GM12878 (cell line): ENCODE data around the gene PXMP4. TPM values are rescaled to one million over a fixed set of nuclear protein-coding genes. Genes with fewer than 3 reads are reported as not detected.

Experiments
- ATAC-seq: fragments of 200-7000 bp; cut with Tn5 transposase; 3 replicates; pipeline ENCODE4 v1.9.1; 2020; ENCODE audit warnings: mild to moderate bottlenecking, moderate library complexity
- BruUV-seq: library from RNA; stranded (reverse); fragments of 400-500 nt; replicated peaks from 2 replicates; lab custom pipeline; 2021; lab: Mats Ljungman, UMichigan
- CTCF ChIA-PET: fragments of 300-600 bp; sonication (Branson Sonifier 250); formaldehyde crosslinking; extraction: SDS; loops from one replicate; lab custom pipeline; 2021; ENCODE audit warnings: inconsistent platforms; lab: Yijun Ruan, JAX
- POLR2A ChIA-PET: fragments of 350-600 bp; formaldehyde crosslinking; extraction: SDS; loops from one replicate; lab custom pipeline; 2021; ENCODE audit warnings: inconsistent platforms; lab: Charles Lee
- RAD21 ChIA-PET: fragments of 300-600 bp; sonication (Branson Sonifier 250); formaldehyde crosslinking; loops from one replicate; lab custom pipeline; 2023; ENCODE audit warnings: antibody characterized with exemption; ENCODE audit not compliant: unreplicated experiment; lab: Charles Lee
- SMC1A ChIA-PET: fragments of 300-600 bp; sonication (Branson Sonifier 250); formaldehyde crosslinking; loops from one replicate; lab custom pipeline; 2023; ENCODE audit not compliant: unreplicated experiment, uncharacterized antibody; lab: Charles Lee
- DNase-seq: peaks from one replicate; pipeline ENCODE4 v3.0.0-alpha.2; 2011; ENCODE audit warnings: low read depth, low spot score
- FAIRE-seq: peaks from 3 replicates; lab custom pipeline; 2011; peaks lifted over from hg19 to GRCh38; lab: Jason Lieb, UNC
- H2AFZ ChIP-seq: 2 replicates; pipeline ENCODE4 v1.6.0; 2011; ENCODE audit warnings: low read depth, low read length, control low read depth; ENCODE audit not compliant: control insufficient read depth
- H3K27ac ChIP-seq: 2 replicates; pipeline ENCODE4 v1.5.1; 2011; ENCODE audit warnings: control low read depth; ENCODE audit not compliant: control insufficient read depth, insufficient read depth
- H3K27me3 ChIP-seq, 2 experiments: replicated peaks in 1 of 2; 2 replicates each; pipeline versions ENCODE4 v1.6.0 to v1.6.1; 2011; ENCODE audit warnings: low read length in 1 of 2; ENCODE audit not compliant: control insufficient read depth in 2 of 2, insufficient read depth in 2 of 2
- H3K36me3 ChIP-seq, 2 experiments: 2 replicates each; pipeline ENCODE4 v1.5.1; 2011; ENCODE audit warnings: low read length in 1 of 2; ENCODE audit not compliant: control insufficient read depth in 2 of 2, insufficient read depth in 2 of 2
- H3K4me1 ChIP-seq: 2 replicates; pipeline ENCODE4 v1.6.1; 2011; ENCODE audit warnings: mild to moderate bottlenecking, low read length, moderate library complexity, mixed read lengths; ENCODE audit not compliant: control insufficient read depth, insufficient read depth
- H3K4me2 ChIP-seq: 2 replicates; pipeline ENCODE4 v1.6.0; 2011; ENCODE audit warnings: control low read depth; ENCODE audit not compliant: control insufficient read depth, insufficient read depth
- H3K4me3 ChIP-seq: fragments of 200-600 bp; sonication (generic); 2 replicates; pipeline ENCODE4 v1.5.1; 2016
- H3K79me2 ChIP-seq: 2 replicates; pipeline ENCODE4 v1.6.0; 2011; ENCODE audit warnings: low read length; ENCODE audit not compliant: control insufficient read depth, insufficient read depth
- H3K9ac ChIP-seq: 2 replicates; pipeline ENCODE4 v1.8.0; 2011; ENCODE audit warnings: low read length, control low read depth, mixed read lengths; ENCODE audit not compliant: control insufficient read depth, insufficient read depth
- H3K9me3 ChIP-seq: replicated peaks from 3 replicates; pipeline ENCODE4 v1.5.1; 2011; ENCODE audit warnings: mild to moderate bottlenecking, low read length; ENCODE audit not compliant: control insufficient read depth, insufficient read depth
- H4K20me1 ChIP-seq: 2 replicates; pipeline ENCODE4 v1.6.0; 2011; ENCODE audit not compliant: control insufficient read depth, insufficient read depth
- ATF7 ChIP-seq: fragments of 450-650 bp; IDR thresholded peaks from 2 replicates; pipeline ENCODE4 v1.6.1; 2016; ENCODE audit warnings: low read depth, mild to moderate bottlenecking
- BCL3 ChIP-seq: IDR thresholded peaks from 2 replicates; pipeline ENCODE4 v1.6.1; 2011; ENCODE audit warnings: borderline replicate concordance, low read depth, mild to moderate bottlenecking, moderate library complexity, low read length; ENCODE audit not compliant: insufficient read depth, poor library complexity, severe bottlenecking
- CREM ChIP-seq: IDR thresholded peaks from 2 replicates; pipeline ENCODE4 v1.6.1; 2014; ENCODE audit warnings: antibody characterized with exemption, low read depth
- HDAC6 ChIP-seq: fragments of 200-600 bp; sonication (generic); IDR thresholded peaks from one replicate; pipeline ENCODE4 v1.8.0; 2017; ENCODE audit warnings: antibody characterized with exemption; ENCODE audit not compliant: unreplicated experiment
- IKZF2 ChIP-seq, 2 experiments: fragments of 450-650 bp; IDR thresholded peaks; 2 replicates each; pipeline ENCODE4 v1.6.1; 2017; ENCODE audit warnings: mild to moderate bottlenecking in 2 of 2, moderate library complexity in 2 of 2
- NR2F1 ChIP-seq: fragments of 450-650 bp; conservative IDR thresholded peaks from 2 replicates; pipeline ENCODE4 v1.6.1; 2017; ENCODE audit warnings: mild to moderate bottlenecking
- RCOR1 ChIP-seq: conservative IDR thresholded peaks from 2 replicates; pipeline ENCODE4 v1.6.1; 2012; ENCODE audit warnings: low read depth, low read length, improper control_type of control experiment
- RELA ChIP-seq: fragments of 450-650 bp; IDR thresholded peaks from 2 replicates; pipeline ENCODE4 v1.8.0; 2014; ENCODE audit warnings: borderline replicate concordance; ENCODE audit not compliant: partially characterized antibody
- SKIL ChIP-seq: fragments of 450-650 bp; IDR thresholded peaks from 2 replicates; pipeline ENCODE4 v1.6.1; 2017; ENCODE audit warnings: mild to moderate bottlenecking, low read depth, inconsistent platforms; ENCODE audit not compliant: poor library complexity, severe bottlenecking
- SREBF1 ChIP-seq: IDR thresholded peaks from 2 replicates; pipeline ENCODE4 v1.6.1; 2012; ENCODE audit warnings: mild to moderate bottlenecking, low read length
- TAF1 ChIP-seq: IDR thresholded peaks from 2 replicates; pipeline ENCODE4 v1.6.1; 2011; ENCODE audit warnings: mild to moderate bottlenecking, low read depth, low read length, borderline replicate concordance
- WRNIP1 ChIP-seq: IDR thresholded peaks from 2 replicates; pipeline ENCODE4 v1.6.1; 2011; ENCODE audit warnings: low read depth, low read length, improper control_type of control experiment, borderline replicate concordance
- ZNF217 ChIP-seq: fragments of 450-650 bp; IDR thresholded peaks from 2 replicates; pipeline ENCODE4 v1.6.1; 2017; ENCODE audit warnings: antibody characterized with exemption, mild to moderate bottlenecking
- WGBS: methylation state at CpG from one replicate; pipeline ENCODE4 v1.1.6; 2016; ENCODE audit warnings: low lambda C conversion rate; ENCODE audit not compliant: insufficient replicate concordance, insufficient coverage; ENCODE audit errors: missing lambda C conversion rate; 5-methylcytosine and 5-hydroxymethylcytosine counted together
- in situ Hi-C: fragments of 300-500 bp; cut with MboI; formaldehyde crosslinking; loops from 9 replicates; pipeline ENCODE4 v1.14.3; 2018; ENCODE audit warnings: mixed read lengths
- intact Hi-C: fragments of 100-400 bp; cut with micrococcal nuclease; formaldehyde crosslinking; loops from one replicate; pipeline ENCODE4 v1.14.2; 2022; ENCODE audit not compliant: unreplicated experiment
- polyA plus RNA-seq, 11 experiments: library from polyadenylated mRNA; depleted of rRNA in 4 of 11; unstranded in 6 of 11; stranded (reverse) in 5 of 11; fragments of >200 nt; fragmentation: Nextera tagmentation in 4 of 11; fragmentation: Illumina TruSeq in 1 of 11; extraction: Ambion mirVana in 4 of 11; extraction: Trizol in 1 of 11; gene quantifications; 1 replicate in 1 of 11; 2 replicates in 10 of 11; pipeline versions ENCODE4 v1.2.1 to v1.2.3, GENCODE V29; 2011 to 2016; ENCODE audit warnings: inconsistent platforms in 2 of 11, missing spikeins in 2 of 11, low read depth in 1 of 11
- total RNA-seq, 4 experiments: library from RNA; depleted of rRNA in 3 of 4; stranded (reverse); fragments of >200 nt in 3 of 4; fragmentation: Illumina TruSeq in 1 of 4; extraction: Trizol in 1 of 4; gene quantifications; 2 replicates each; pipeline versions ENCODE4 v1.2.1 to v1.2.3, GENCODE V29; 2013 to 2021

PXMP4 gene
- total and polyA plus RNA-seq, 10 of the 15 experiments (the other 5 are each of a cell fraction or from before 2014, with no cell fraction given): 3.6 to 19.2 (median 8.6) TPM

GRCh38 chr20:33744773-33745385 lies 24.8 kb upstream of the PXMP4 start (continued):
- TF ChIP-seq CREM: no peak
- TF ChIP-seq IKZF2 (IDR thresholded peaks at IDR 0.05): no peak
- TF ChIP-seq RCOR1: no peak
- no peak for TF ChIP-seq NR2F1
- no peak for TF ChIP-seq SKIL

GRCh38 chr20:33744181-33744580 lies 24.1 kb upstream of the PXMP4 start:
- no peak overlapping the region for H2AFZ ChIP-seq
- no peak for ATAC-seq
- POLR2A ChIA-PET: no interaction called here
- no peak overlapping the region for H3K27ac ChIP-seq
- H3K4me3 ChIP-seq: no peak overlapping the region
- SMC1A ChIA-PET: no interaction called here
- no peak for TF ChIP-seq BCL3
- no peak for TF ChIP-seq ATF7
- no peak for TF ChIP-seq TAF1
- no peak for TF ChIP-seq ZNF217
- no peak for TF ChIP-seq HDAC6
- TF ChIP-seq RELA: no peak
- TF ChIP-seq WRNIP1: no peak
- TF ChIP-seq SREBF1: no peak
- no TSS peak for BruUV-seq
- in situ Hi-C loops: no loop called here
- H3K9ac ChIP-seq: no peak overlapping the region
- no peaks in the 10 kb centered on the region for H3K4me1 ChIP-seq
- DNase-seq: no peak
- WGBS: 96% methylated on average over 3 of the region's 3 CpGs
- intact Hi-C loops: no loop called here
- no peaks in the 10 kb centered on the region for H4K20me1 ChIP-seq
- H3K9me3 ChIP-seq: no peaks in the 10 kb centered on the region
- RAD21 ChIA-PET: no interaction called here
- H3K79me2 ChIP-seq: no peaks in the 10 kb centered on the region
- H3K4me2 ChIP-seq: no peak overlapping the region
- H3K36me3 ChIP-seq: peaks cover 0 to 2% of the 10 kb centered on the region in 2 experiments; a peak in 1 of 4 replicates
- no peak for FAIRE-seq
- CTCF ChIA-PET: no interaction called here
- H3K27me3 ChIP-seq: no peaks in the 10 kb centered on the region
